ENCODE measurements around the gene IL1A. TPM values are rescaled to one million over a fixed set of nuclear protein-coding genes. Genes with fewer than 3 reads are reported as not detected.

The IL1A gene
- total RNA-seq, 1 donor from 2014 or later, result 1.9 TPM

- DNase-seq (no peak), ATAC-seq (no peak)
- Histone ChIP-seq H3K4me3 (no peak overlapping the region), H3K4me1 (no peaks in the 10 kb centered on the region), H3K27ac (no peak overlapping the region), H3K9me3 (no peaks in the 10 kb centered on the region), H3K27me3 (no peaks in the 10 kb centered on the region), H3K36me3 (no peaks in the 10 kb centered on the region)
- no peak for TF ChIP-seq CTCF (IDR thresholded peaks at IDR 0.05)
- intact Hi-C loops (cut with DNase I), result no loop called here
These were observed 7.3 kb downstream of the IL1A start for GRCh38 chr2:112777036-112777435.

- intact Hi-C loops (cut with DNase I), result no loop called here
- Histone ChIP-seq H3K4me3 (no peak overlapping the region), H3K9me3 (no peaks in the 10 kb centered on the region), H3K4me1 (no peaks in the 10 kb centered on the region), H3K27me3 (no peaks in the 10 kb centered on the region), H3K27ac (no peak overlapping the region), H3K36me3 (no peaks in the 10 kb centered on the region)
- TF ChIP-seq CTCF (IDR thresholded peaks at IDR 0.05), result no peak
- ATAC-seq (no peak), DNase-seq (no peak)
These were observed 8.2 kb downstream of the IL1A start for GRCh38 chr2:112776113-112776512.

- no peaks in the 10 kb centered on the region for H3K4me1 ChIP-seq
- no peak overlapping the region for H3K4me3 ChIP-seq
- intact Hi-C loops (cut with DNase I), result no loop called here
- DNase-seq (no peak), ATAC-seq (no peak)
- no peaks in the 10 kb centered on the region for H3K36me3 ChIP-seq
- H3K27me3 ChIP-seq, result no peaks in the 10 kb centered on the region
- TF ChIP-seq CTCF (IDR thresholded peaks at IDR 0.05), result no peak
- no peak overlapping the region for H3K27ac ChIP-seq
- no peaks in the 10 kb centered on the region for H3K9me3 ChIP-seq
These were observed 9.6 kb downstream of the IL1A start for GRCh38 chr2:112774536-112775285.

GRCh38 chr2:112773556-112773955 is 10.7 kb downstream of the IL1A start:
- intact Hi-C loops (cut with DNase I), result no loop called here
- Histone ChIP-seq H3K9me3 (no peaks in the 10 kb centered on the region), H3K4me1 (peaks cover 2% of the 10 kb centered on the region), H3K27me3 (no peaks in the 10 kb centered on the region), H3K36me3 (no peaks in the 10 kb centered on the region), H3K27ac (no peak overlapping the region), H3K4me3 (no peak overlapping the region)
- no peak for TF ChIP-seq CTCF (IDR thresholded peaks at IDR 0.05)
- ATAC-seq, result no peak
- DNase-seq, result no peak

GRCh38 chr2:112772911-112773475 is 11.3 kb downstream of the IL1A start:
- Histone ChIP-seq H3K36me3 (no peaks in the 10 kb centered on the region), H3K4me3 (no peak overlapping the region)
- TF ChIP-seq CTCF (IDR thresholded peaks at IDR 0.05), result no peak

More at GRCh38 chr2:112772911-112773475, 11.3 kb downstream of the IL1A start:
- no peak for DNase-seq
- ATAC-seq, result no peak
- Histone ChIP-seq H3K27me3 (no peaks in the 10 kb centered on the region), H3K4me1 (peaks cover 5% of the 10 kb centered on the region), H3K27ac (no peak overlapping the region), H3K9me3 (no peaks in the 10 kb centered on the region)
- intact Hi-C loops (cut with DNase I), result no loop called here
